ENCODE data around the gene NECTIN4. TPM values are rescaled to one million over a fixed set of nuclear protein-coding genes. Genes with fewer than 3 reads are reported as not detected.

NECTIN4 gene
- total RNA-seq = under 0.01 and 0.65 TPM in 2 replicates

DNA sequence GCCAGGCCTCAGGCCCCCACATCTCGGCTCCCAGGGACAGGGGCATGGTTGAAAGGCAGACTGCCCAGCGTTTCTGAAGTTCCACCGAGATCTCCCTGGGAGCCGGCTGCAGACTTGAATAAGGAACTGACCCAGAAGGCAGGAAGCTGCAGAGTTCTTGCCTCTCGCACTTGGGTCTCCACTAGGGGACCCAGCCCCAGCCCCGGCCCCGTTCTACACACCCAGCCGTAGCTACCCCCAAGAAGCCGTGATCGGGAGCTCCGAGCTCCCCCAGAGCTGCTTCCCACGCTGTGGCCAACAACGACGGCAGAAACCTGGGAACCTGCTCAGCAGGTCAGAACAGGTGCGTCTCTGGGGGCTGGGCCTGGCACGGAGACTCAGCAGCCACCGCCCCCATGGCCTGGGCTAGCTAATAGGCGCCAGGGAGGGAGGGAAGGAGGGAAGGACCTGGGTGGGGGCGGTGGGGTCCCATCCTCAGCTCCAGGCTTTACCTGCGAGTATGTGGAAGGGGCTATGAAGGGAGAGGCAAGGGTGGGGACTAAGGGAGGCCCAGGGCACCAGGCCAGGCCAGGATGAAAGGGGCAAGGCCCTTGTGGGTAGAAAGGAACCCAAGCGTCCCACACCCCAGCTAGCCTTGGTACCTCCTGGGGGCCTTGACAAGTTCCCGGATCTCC is at the start of gene NECTIN4:
Gene NECTIN4 (minus strand): TSS at position 308 of the 674 bp plus-strand sequence. CDS start 262 bp downstream, at position 46.

GRCh38 chr1:161132410-161133219 is 43.3 kb upstream of the NECTIN4 start, which contains the start of gene DEDD:
Gene DEDD, minus strand, starts transcription at chr1:161132667. Its CDS starts 8,205 bp downstream, at chr1:161124462.

GRCh38 chr1:161117759-161118581 is 28.6 kb upstream of the NECTIN4 start, which contains the start of the genes NIT1 and PFDN2:
Gene NIT1, plus strand, starts transcription at chr1:161118105. Its CDS starts 72 bp downstream, at chr1:161118177.
Gene PFDN2, minus strand, starts transcription at chr1:161118037. Its CDS starts 11 bp downstream, at chr1:161118026.

GRCh38 chr1:161098210-161099068 is 9.1 kb upstream of the NECTIN4 start, which contains the start of gene KLHDC9:
Gene KLHDC9, plus strand, starts transcription at chr1:161098361. Its CDS starts 175 bp downstream, at chr1:161098536.

GRCh38 chr1:161069731-161070270 is 19.6 kb downstream of the NECTIN4 start, which contains the start of gene ARHGAP30:
Gene ARHGAP30, minus strand, starts transcription at chr1:161069891. Its CDS starts 267 bp downstream, at chr1:161069624.

GRCh38 chr1:161045736-161046604 is 43.4 kb downstream of the NECTIN4 start, which contains the start of gene USF1:
Gene USF1, minus strand, starts transcription at chr1:161045977. Its CDS starts 2,702 bp downstream, at chr1:161043275.

GRCh38 chr1:161038523-161039153 is 50.7 kb downstream of the NECTIN4 start, which contains the start of gene TSTD1:
Gene TSTD1, minus strand, starts transcription at chr1:161038964. Its CDS starts 75 bp downstream, at chr1:161038889.

Small RNA genes within 50 kb of the gene (small RNA-seq; reads per million reads assigned to genes)
- not detected for gene AL591806.2

Other genes with a start within 250 kb of the NECTIN4 start
- not detected in 2 replicates for gene CD244, start 226.7 kb downstream of the NECTIN4 start, total RNA-seq
- gene ITLN1, start 204.4 kb downstream of the NECTIN4 start, total RNA-seq = not detected in 2 replicates
- gene ITLN2, start 134.7 kb downstream of the NECTIN4 start, total RNA-seq = not detected in 2 replicates
- 144 and 239 TPM in 2 replicates for gene F11R, start 68.4 kb downstream of the NECTIN4 start, total RNA-seq
- 2.4 and 3.6 TPM in 2 replicates for gene TSTD1, start 50.6 kb downstream of the NECTIN4 start, total RNA-seq
- 72.8 and 82.5 TPM in 2 replicates for gene USF1, start 43.6 kb downstream of the NECTIN4 start, total RNA-seq
- not detected in 2 replicates for gene ARHGAP30, start 19.7 kb downstream of the NECTIN4 start, total RNA-seq
- gene KLHDC9, start 8.8 kb upstream of the NECTIN4 start, total RNA-seq = 0.86 and 1.3 TPM in 2 replicates
- gene PFDN2, start 28.5 kb upstream of the NECTIN4 start, total RNA-seq = 34.3 and 40.9 TPM in 2 replicates
- gene NIT1, start 28.5 kb upstream of the NECTIN4 start, total RNA-seq = 11.8 and 13.9 TPM in 2 replicates
- 43.8 and 45.7 TPM in 2 replicates for gene DEDD, start 43.1 kb upstream of the NECTIN4 start, total RNA-seq
- gene UFC1, start 64.4 kb upstream of the NECTIN4 start, total RNA-seq = 105 and 120 TPM in 2 replicates
- 5.9 and 6.2 TPM in 2 replicates for gene USP21, start 69.9 kb upstream of the NECTIN4 start, total RNA-seq
- 15.6 and 15.7 TPM in 2 replicates for gene PPOX, start 76.9 kb upstream of the NECTIN4 start, total RNA-seq
- 37.6 and 39.5 TPM in 2 replicates for gene B4GALT3, start 87.9 kb upstream of the NECTIN4 start, total RNA-seq
- 14.0 and 44.2 TPM in 2 replicates for gene ADAMTS4, start 109.5 kb upstream of the NECTIN4 start, total RNA-seq
- 98.6 and 115 TPM in 2 replicates for gene NDUFS2, start 112.8 kb upstream of the NECTIN4 start, total RNA-seq
- gene FCER1G, start 125.7 kb upstream of the NECTIN4 start, total RNA-seq = not detected in 2 replicates
- not detected in 2 replicates for gene APOA2, start 134.1 kb upstream of the NECTIN4 start, total RNA-seq
- gene TOMM40L, start 136.5 kb upstream of the NECTIN4 start, total RNA-seq = 16.0 and 18.2 TPM in 2 replicates
- not detected in 2 replicates for gene NR1I3, start 148.6 kb upstream of the NECTIN4 start, total RNA-seq
- not detected in 2 replicates for gene PCP4L1, start 169.2 kb upstream of the NECTIN4 start, total RNA-seq
- 0.33 and 0.86 TPM in 2 replicates for gene MPZ, start 220.4 kb upstream of the NECTIN4 start, total RNA-seq
- gene SDHC, start 224.8 kb upstream of the NECTIN4 start, total RNA-seq = 26.1 and 65.9 TPM in 2 replicates

Data from vein endothelial cell (primary cell).